ENCODE measurements around the gene RNF103. TPM values are rescaled to one million over a fixed set of nuclear protein-coding genes. Genes with fewer than 3 reads are reported as not detected.

The RNF103 gene
- polyA plus RNA-seq, 2 of the 4 experiments (the other 2 are of a cell fraction): 20.0 to 38.3 TPM

DNA sequence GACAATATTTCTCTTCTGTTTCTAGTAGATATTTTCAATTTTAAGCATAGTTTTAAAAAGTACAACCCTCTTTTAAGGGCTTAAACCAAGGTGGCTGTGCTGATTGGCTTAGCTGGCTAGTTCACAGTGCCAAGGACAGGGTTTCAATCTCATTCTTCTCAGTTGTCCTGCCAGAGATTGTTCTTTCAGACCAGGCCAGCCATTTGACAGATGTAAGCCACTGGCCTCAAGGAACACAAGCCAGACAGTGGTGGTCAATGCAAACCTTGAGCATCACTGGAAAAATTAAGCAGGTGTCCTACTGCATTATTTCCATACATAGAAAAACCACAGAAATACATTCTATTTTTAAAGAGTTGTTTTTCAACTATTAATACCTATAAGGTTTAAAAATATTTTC, 5.9 kb downstream of the RNF103 start:
- FAIRE-seq (no peak), DNase-seq (ENCODE audit: low read depth in 1 of 2, low spot score in 1 of 2) (no peak), ATAC-seq (no peak)
- Histone ChIP-seq H3K4me1 (peaks cover 26% of the 10 kb centered on the region; the same call in 2 of the 3 replicates), H3K4me3 (no peak overlapping the region), H3K9me3 (no peaks in the 10 kb centered on the region), H3K27ac (no peak overlapping the region), H3K4me2 (no peak overlapping the region)
- POLR2A ChIA-PET: no interaction called here
- CTCF ChIA-PET: interaction anchor here (1.0 kb wide), 1 partner anchor 9 kb away, joined by 5 read pairs; no protein-coding TSS in a partner anchor
- TF ChIP-seq PHF8 (IDR thresholded peaks at IDR 0.05; ENCODE audit: borderline replicate concordance, low read depth) (no peak), TP53 (CRISPR knock-in tag; IDR thresholded peaks at IDR 0.05) (no peak), ZFP36 (IDR thresholded peaks at IDR 0.05; ENCODE audit: borderline replicate concordance, partially characterized antibody) (no peak), HOXB13 (CRISPR knock-in tag; IDR thresholded peaks at IDR 0.05; ENCODE audit: low read depth) (no peak), MAZ (IDR thresholded peaks at IDR 0.05; ENCODE audit: borderline replicate concordance, low read depth, low read length) (no peak), HOXA7 (CRISPR knock-in tag; IDR thresholded peaks at IDR 0.05) (no peak)

DNA sequence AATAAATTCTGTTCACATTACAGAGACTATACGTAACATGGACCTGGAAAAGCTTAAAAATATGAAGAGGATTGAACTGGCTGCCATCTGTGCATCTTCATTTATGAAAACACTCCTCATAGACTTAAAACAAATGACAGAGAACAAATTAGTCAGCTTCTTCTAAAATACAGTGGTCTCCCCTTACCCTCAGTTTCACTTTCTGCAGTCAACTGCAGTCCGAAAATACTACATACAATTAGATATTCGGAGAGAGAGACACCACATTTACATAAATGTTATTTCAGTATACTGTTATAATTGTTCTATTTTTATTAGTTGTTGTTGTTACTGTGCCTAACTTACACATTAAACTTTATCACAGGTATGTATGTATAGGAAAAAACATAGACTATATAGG, 6.5 kb downstream of the RNF103 start:
- POLR2A ChIA-PET: no interaction called here
- H3K4me3 ChIP-seq: no peak overlapping the region
- H3K9me3 ChIP-seq: no peaks in the 10 kb centered on the region
- ATAC-seq (no peak), DNase-seq (ENCODE audit: low read depth in 1 of 2, low spot score in 1 of 2) (no peak), FAIRE-seq (no peak)
- CTCF ChIA-PET: no interaction called here
- H3K4me2 ChIP-seq: peak overlapping the region; percentile 12; the same call in 2 of the 3 replicates
- H3K4me1 ChIP-seq: peaks cover 26% of the 10 kb centered on the region; the same call in 2 of the 3 replicates
- no peak overlapping the region for H3K27ac ChIP-seq
- TF ChIP-seq HDAC2 (IDR thresholded peaks at IDR 0.05) (no peak), JUNB (IDR thresholded peaks at IDR 0.05) (no peak), NFE2L2 (conservative IDR thresholded peaks at IDR 0.05; ENCODE audit: low read length) (no peak), KDM1A (IDR thresholded peaks at IDR 0.05; ENCODE audit: low read depth) (no peak), JUN (IDR thresholded peaks at IDR 0.05) (no peak)
- TF ChIP-seq, protein P1, sequence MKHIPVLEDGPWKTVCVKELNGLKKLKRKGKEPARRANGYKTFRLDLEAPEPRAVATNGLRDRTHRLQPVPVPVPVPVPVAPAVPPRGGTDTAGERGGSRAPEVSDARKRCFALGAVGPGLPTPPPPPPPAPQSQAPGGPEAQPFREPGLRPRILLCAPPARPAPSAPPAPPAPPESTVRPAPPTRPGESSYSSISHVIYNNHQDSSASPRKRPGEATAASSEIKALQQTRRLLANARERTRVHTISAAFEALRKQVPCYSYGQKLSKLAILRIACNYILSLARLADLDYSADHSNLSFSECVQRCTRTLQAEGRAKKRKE (CRISPR knock-in tag; IDR thresholded peaks at IDR 0.05; ENCODE audit: low read depth): no peak
- 92% methylated on average over 3 of the region's 3 CpGs for WGBS (ENCODE audit: missing lambda C conversion rate)

DNA sequence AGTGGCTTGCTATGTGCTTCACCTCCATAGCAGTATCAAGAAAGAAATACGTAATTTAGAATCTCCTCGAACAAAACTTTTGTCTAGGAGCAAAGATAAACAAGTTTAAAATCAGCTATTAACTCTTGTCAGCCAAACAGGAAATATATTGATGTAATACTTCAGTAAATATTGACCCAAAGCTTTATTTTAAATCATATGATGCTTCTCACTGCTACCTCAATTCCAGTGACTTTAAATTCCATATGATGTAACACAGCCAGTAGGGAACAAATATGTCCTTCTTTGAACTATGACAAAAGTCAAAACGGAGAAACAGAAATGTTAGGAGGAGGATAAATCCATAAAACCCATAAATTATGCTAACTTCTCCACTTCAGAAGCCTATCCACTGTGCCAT, 7.2 kb downstream of the RNF103 start:
- Histone ChIP-seq H3K27ac (no peak overlapping the region), H3K4me1 (peaks cover 26% of the 10 kb centered on the region; the same call in 2 of the 3 replicates), H3K4me2 (peak overlapping the region; percentile 12; the same call in 2 of the 3 replicates), H3K9me3 (no peaks in the 10 kb centered on the region), H3K4me3 (no peak overlapping the region)
- ATAC-seq: no peak
- CTCF ChIA-PET: no interaction called here
- POLR2A ChIA-PET: no interaction called here
- TF ChIP-seq PHF8 (IDR thresholded peaks at IDR 0.05; ENCODE audit: borderline replicate concordance, low read depth) (no peak), TP53 (CRISPR knock-in tag; IDR thresholded peaks at IDR 0.05) (no peak), CHD2 (IDR thresholded peaks at IDR 0.05; ENCODE audit: low read length, partially characterized antibody) (no peak), JUN (IDR thresholded peaks at IDR 0.05) (no peak)
- TF ChIP-seq, protein P2, sequence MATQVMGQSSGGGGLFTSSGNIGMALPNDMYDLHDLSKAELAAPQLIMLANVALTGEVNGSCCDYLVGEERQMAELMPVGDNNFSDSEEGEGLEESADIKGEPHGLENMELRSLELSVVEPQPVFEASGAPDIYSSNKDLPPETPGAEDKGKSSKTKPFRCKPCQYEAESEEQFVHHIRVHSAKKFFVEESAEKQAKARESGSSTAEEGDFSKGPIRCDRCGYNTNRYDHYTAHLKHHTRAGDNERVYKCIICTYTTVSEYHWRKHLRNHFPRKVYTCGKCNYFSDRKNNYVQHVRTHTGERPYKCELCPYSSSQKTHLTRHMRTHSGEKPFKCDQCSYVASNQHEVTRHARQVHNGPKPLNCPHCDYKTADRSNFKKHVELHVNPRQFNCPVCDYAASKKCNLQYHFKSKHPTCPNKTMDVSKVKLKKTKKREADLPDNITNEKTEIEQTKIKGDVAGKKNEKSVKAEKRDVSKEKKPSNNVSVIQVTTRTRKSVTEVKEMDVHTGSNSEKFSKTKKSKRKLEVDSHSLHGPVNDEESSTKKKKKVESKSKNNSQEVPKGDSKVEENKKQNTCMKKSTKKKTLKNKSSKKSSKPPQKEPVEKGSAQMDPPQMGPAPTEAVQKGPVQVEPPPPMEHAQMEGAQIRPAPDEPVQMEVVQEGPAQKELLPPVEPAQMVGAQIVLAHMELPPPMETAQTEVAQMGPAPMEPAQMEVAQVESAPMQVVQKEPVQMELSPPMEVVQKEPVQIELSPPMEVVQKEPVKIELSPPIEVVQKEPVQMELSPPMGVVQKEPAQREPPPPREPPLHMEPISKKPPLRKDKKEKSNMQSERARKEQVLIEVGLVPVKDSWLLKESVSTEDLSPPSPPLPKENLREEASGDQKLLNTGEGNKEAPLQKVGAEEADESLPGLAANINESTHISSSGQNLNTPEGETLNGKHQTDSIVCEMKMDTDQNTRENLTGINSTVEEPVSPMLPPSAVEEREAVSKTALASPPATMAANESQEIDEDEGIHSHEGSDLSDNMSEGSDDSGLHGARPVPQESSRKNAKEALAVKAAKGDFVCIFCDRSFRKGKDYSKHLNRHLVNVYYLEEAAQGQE (IDR thresholded peaks at IDR 0.05): no peak
- TF ChIP-seq, protein P1 (CRISPR knock-in tag; IDR thresholded peaks at IDR 0.05; ENCODE audit: low read depth): no peak
- TF ChIP-seq, protein P3, sequence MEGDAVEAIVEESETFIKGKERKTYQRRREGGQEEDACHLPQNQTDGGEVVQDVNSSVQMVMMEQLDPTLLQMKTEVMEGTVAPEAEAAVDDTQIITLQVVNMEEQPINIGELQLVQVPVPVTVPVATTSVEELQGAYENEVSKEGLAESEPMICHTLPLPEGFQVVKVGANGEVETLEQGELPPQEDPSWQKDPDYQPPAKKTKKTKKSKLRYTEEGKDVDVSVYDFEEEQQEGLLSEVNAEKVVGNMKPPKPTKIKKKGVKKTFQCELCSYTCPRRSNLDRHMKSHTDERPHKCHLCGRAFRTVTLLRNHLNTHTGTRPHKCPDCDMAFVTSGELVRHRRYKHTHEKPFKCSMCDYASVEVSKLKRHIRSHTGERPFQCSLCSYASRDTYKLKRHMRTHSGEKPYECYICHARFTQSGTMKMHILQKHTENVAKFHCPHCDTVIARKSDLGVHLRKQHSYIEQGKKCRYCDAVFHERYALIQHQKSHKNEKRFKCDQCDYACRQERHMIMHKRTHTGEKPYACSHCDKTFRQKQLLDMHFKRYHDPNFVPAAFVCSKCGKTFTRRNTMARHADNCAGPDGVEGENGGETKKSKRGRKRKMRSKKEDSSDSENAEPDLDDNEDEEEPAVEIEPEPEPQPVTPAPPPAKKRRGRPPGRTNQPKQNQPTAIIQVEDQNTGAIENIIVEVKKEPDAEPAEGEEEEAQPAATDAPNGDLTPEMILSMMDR (IDR thresholded peaks at IDR 0.05): no peak
- no peak for FAIRE-seq
- WGBS (ENCODE audit: missing lambda C conversion rate): 40% methylated on average over 3 of the region's 3 CpGs
- no peak for DNase-seq (ENCODE audit: low read depth in 1 of 2, low spot score in 1 of 2)

Measured in A549 (cell line).